Duodenal mucosa (tissue), 2 donors: ENCODE measurements around the gene BGN.

Experiments used
- H3K27ac ChIP-seq: one replicate; pipeline ENCODE4 v1.7.0; 2013; ENCODE audit warnings: low read depth, low read length
- H3K27me3 ChIP-seq, 2 donors: one replicate each; pipeline ENCODE4 v1.7.0; 2013; ENCODE audit warnings: low read length in 2 of 2, control low read depth in 1 of 2; ENCODE audit not compliant: insufficient read depth in 2 of 2, control insufficient read depth in 1 of 2
- H3K36me3 ChIP-seq, 2 donors: one replicate each; pipeline ENCODE4 v1.7.0; 2013; ENCODE audit warnings: low read length in 2 of 2, control low read depth in 1 of 2; ENCODE audit not compliant: insufficient read depth in 2 of 2, control insufficient read depth in 1 of 2
- H3K4me1 ChIP-seq, 2 donors: one replicate each; pipeline ENCODE4 v1.7.0; 2013; ENCODE audit warnings: low read length in 2 of 2, control low read depth in 1 of 2; ENCODE audit not compliant: insufficient read depth in 2 of 2, control insufficient read depth in 1 of 2
- H3K4me3 ChIP-seq, 2 donors: one replicate each; pipeline ENCODE4 v1.7.0; 2013; ENCODE audit warnings: low read length in 2 of 2, low read depth in 1 of 2
- H3K9ac ChIP-seq, 2 donors: one replicate each; pipeline ENCODE4 v1.7.0; 2013; ENCODE audit warnings: low read length in 2 of 2, low read depth in 1 of 2
- H3K9me3 ChIP-seq, 2 donors: one replicate each; pipeline ENCODE4 v1.7.0; 2013; ENCODE audit warnings: low read length in 2 of 2, control low read depth in 1 of 2; ENCODE audit not compliant: control insufficient read depth in 1 of 2

Gene BGN

GRCh38 chrX:153494541-153495361, at the start of gene BGN:
TSS of gene BGN (plus strand) at chrX:153494980. CDS start at chrX:153504632, 9,652 bp downstream.
- Histone ChIP-seq H3K27me3 (no peaks in the 10 kb centered on the region), H3K4me3 (no peak within 1 kb of the TSS), H3K9me3 (no peaks in the 10 kb centered on the region), H3K9ac (no peak within 1 kb of the TSS), H3K27ac (no peak within 1 kb of the TSS), H3K36me3 (no peaks in the 10 kb centered on the region), H3K4me1 (no peaks in the 10 kb centered on the region)

GRCh38 chrX:153445106-153445855, 49.5 kb upstream of the BGN start:
- peaks cover 0 to 4% of the 10 kb centered on the region in 2 donors for H3K36me3 ChIP-seq
- no peaks in the 10 kb centered on the region for H3K4me1 ChIP-seq
- H3K9ac ChIP-seq = no peak overlapping the region
- no peak overlapping the region for H3K4me3 ChIP-seq
- no peaks in the 10 kb centered on the region for H3K9me3 ChIP-seq
- H3K27me3 ChIP-seq = no peaks in the 10 kb centered on the region
- H3K27ac ChIP-seq = no peak overlapping the region

- no peak within 1 kb of the TSS for H3K4me3 ChIP-seq
- H3K4me1 ChIP-seq = no peaks in the 10 kb centered on the region
- no peak within 1 kb of the TSS for H3K27ac ChIP-seq
- no peaks in the 10 kb centered on the region for H3K9me3 ChIP-seq
- no peaks in the 10 kb centered on the region for H3K27me3 ChIP-seq
- H3K36me3 ChIP-seq = peaks cover 0 to 4% of the 10 kb centered on the region in 2 donors
- H3K9ac ChIP-seq = no peak within 1 kb of the TSS
Measured at GRCh38 chrX:153445856-153446635, 48.7 kb upstream of the BGN start, which contains the start of gene TREX2. TSS of gene TREX2 (minus strand) at chrX:153446056. CDS start at chrX:153445430, 626 bp downstream.

GRCh38 chrX:153446636-153446936, 48.2 kb upstream of the BGN start:
- Histone ChIP-seq H3K4me1 (no peaks in the 10 kb centered on the region), H3K4me3 (no peak overlapping the region), H3K27me3 (no peaks in the 10 kb centered on the region), H3K9me3 (no peaks in the 10 kb centered on the region), H3K9ac (no peak overlapping the region), H3K27ac (no peak overlapping the region), H3K36me3 (peaks cover 0 to 4% of the 10 kb centered on the region in 2 donors)

GRCh38 chrX:153446950-153447580, 47.7 kb upstream of the BGN start:
- no peaks in the 10 kb centered on the region for H3K4me1 ChIP-seq
- peaks cover 0 to 4% of the 10 kb centered on the region in 2 donors for H3K36me3 ChIP-seq
- no peaks in the 10 kb centered on the region for H3K27me3 ChIP-seq
- H3K9me3 ChIP-seq = no peaks in the 10 kb centered on the region
- no peak overlapping the region for H3K27ac ChIP-seq
- H3K4me3 ChIP-seq = no peak overlapping the region
- H3K9ac ChIP-seq = no peak overlapping the region

- H3K36me3 ChIP-seq = peaks cover 0 to 4% of the 10 kb centered on the region in 2 donors
- H3K9me3 ChIP-seq = no peaks in the 10 kb centered on the region
- H3K4me3 ChIP-seq = no peak overlapping the region
- no peak overlapping the region for H3K9ac ChIP-seq
- no peaks in the 10 kb centered on the region for H3K4me1 ChIP-seq
- no peaks in the 10 kb centered on the region for H3K27me3 ChIP-seq
- no peak overlapping the region for H3K27ac ChIP-seq
Measured at GRCh38 chrX:153447581-153447960, 47.2 kb upstream of the BGN start.

- Histone ChIP-seq H3K27me3 (no peaks in the 10 kb centered on the region), H3K36me3 (peaks cover 0 to 4% of the 10 kb centered on the region in 2 donors), H3K4me1 (no peaks in the 10 kb centered on the region), H3K27ac (no peak overlapping the region), H3K9me3 (no peaks in the 10 kb centered on the region), H3K4me3 (no peak overlapping the region), H3K9ac (no peak overlapping the region)
Measured at GRCh38 chrX:153448556-153449367, 46.0 kb upstream of the BGN start.

- H3K27ac ChIP-seq = no peak overlapping the region
- no peaks in the 10 kb centered on the region for H3K4me1 ChIP-seq
- H3K9ac ChIP-seq = no peak overlapping the region
- H3K9me3 ChIP-seq = no peaks in the 10 kb centered on the region
- peaks cover 0 to 4% of the 10 kb centered on the region in 2 donors for H3K36me3 ChIP-seq
- H3K27me3 ChIP-seq = no peaks in the 10 kb centered on the region
- H3K4me3 ChIP-seq = no peak overlapping the region
Measured at GRCh38 chrX:153449368-153450113, 45.2 kb upstream of the BGN start.
